Upper lobe of left lung (tissue), 6 donors: ENCODE measurements around the gene ADGRF1. TPM values are rescaled to one million over a fixed set of nuclear protein-coding genes. Genes with fewer than 3 reads are reported as not detected.

Experiments used
- ATAC-seq, 2 donors: fragments of 200-7000 bp; cut with Tn5 transposase; one replicate each; pipeline ENCODE4 v1.9.1; 2022; ENCODE audit warnings: mild to moderate bottlenecking in 2 of 2, moderate library complexity in 2 of 2; ENCODE audit not compliant: low FRiP score in 2 of 2
- DNase-seq, 2 donors: peaks; one replicate each; pipeline ENCODE4 v3.0.0-alpha.2; 2019 to 2020
- H3K27ac ChIP-seq, 4 donors: fragments of 200-600 bp; sonication (generic); one replicate each; pipeline ENCODE4 v1.5.1; 2016 to 2019
- H3K27me3 ChIP-seq, 4 donors: fragments of 200-600 bp; sonication (generic); one replicate each; pipeline ENCODE4 v1.5.1; 2017 to 2019
- H3K36me3 ChIP-seq, 4 donors: fragments of 200-600 bp; sonication (generic); one replicate each; pipeline ENCODE4 v1.5.1; 2016 to 2019
- H3K4me1 ChIP-seq, 4 donors: fragments of 200-600 bp; sonication (generic); one replicate each; pipeline ENCODE4 v1.5.1; 2018 to 2019
- H3K4me3 ChIP-seq, 4 donors: fragments of 200-600 bp; sonication (generic); one replicate each; pipeline ENCODE4 v1.5.1; 2017 to 2019; ENCODE audit warnings: mild to moderate bottlenecking in 2 of 4, moderate library complexity in 1 of 4
- H3K9me3 ChIP-seq, 4 donors: fragments of 200-600 bp; sonication (generic); one replicate each; pipeline ENCODE4 v1.5.1; 2018 to 2019
- EP300 ChIP-seq, 4 donors: sonication (generic); formaldehyde crosslinking; IDR thresholded peaks; one replicate each; pipeline ENCODE4 v1.5.1; 2017; ENCODE audit warnings: antibody characterized with exemption in 4 of 4, control low read depth in 2 of 4
- POLR2A ChIP-seq, 4 donors: fragments of 450-650 bp; IDR thresholded peaks; one replicate each; pipeline ENCODE4 v1.5.1; 2016 to 2017; ENCODE audit warnings: antibody characterized with exemption in 4 of 4, mild to moderate bottlenecking in 2 of 4
- POLR2AphosphoS5 ChIP-seq, 2 donors: sonication (generic); formaldehyde crosslinking; IDR thresholded peaks; one replicate each; pipeline ENCODE4 v1.5.1; 2017; ENCODE audit warnings: antibody characterized with exemption in 2 of 2
- WGBS, 2 donors: methylation state at CpG; one replicate each; pipeline ENCODE4 v1.1.5; 2017 to 2018; 5-methylcytosine and 5-hydroxymethylcytosine counted together
- total RNA-seq, 6 donors: library from RNA; depleted of rRNA in 4 of 6; stranded (reverse); fragments of >200 nt in 4 of 6; gene quantifications; one replicate each; pipeline versions ENCODE4 v1.1.0 to v1.2.1, GENCODE V29; 2016 to 2021
- TF ChIP-seq, protein P1 (sequence below), 6 experiments: fragments of 450-650 bp in 4 of 6; fragments of 200-600 bp in 2 of 6; sonication (generic) in 2 of 6; IDR thresholded peaks; one replicate each; pipeline ENCODE4 v1.5.1; 2016 to 2019; ENCODE audit warnings: antibody characterized with exemption in 6 of 6
- donor health status: DM: no; HTN: no; CAD: no; lungs with moderate emphysema.
- donor health status: DM: no; HTN: yes; CAD: no; lungs with severe emphysema.

ADGRF1 gene
- total RNA-seq, 6 donors from 2014 or later, result 2.3 to 10.3 (median 7.5) TPM

DNA sequence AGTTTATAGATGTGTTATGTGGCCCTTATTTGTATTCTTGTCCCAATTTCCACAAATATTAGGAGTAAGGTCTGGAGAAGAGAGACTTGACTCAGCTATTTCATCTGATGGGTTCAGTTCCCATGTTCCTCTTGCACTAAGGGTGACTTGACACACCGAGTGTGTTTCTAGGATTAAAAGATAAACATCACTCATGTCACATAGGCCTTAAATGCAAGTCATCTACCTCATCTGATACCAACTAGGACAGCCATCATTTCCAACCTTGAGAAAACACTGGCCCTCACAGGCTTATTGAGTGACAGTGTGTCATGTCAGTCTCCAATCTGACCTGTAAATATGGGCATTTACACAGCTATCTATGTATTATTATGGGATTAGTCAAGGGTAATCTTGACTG is 67.3 kb downstream of the ADGRF1 start:
- Histone ChIP-seq H3K4me3 (no peak overlapping the region), H3K4me1 (peaks cover 0 to 4% (median 1%) of the 10 kb centered on the region in 4 donors), H3K9me3 (no peaks in the 10 kb centered on the region), H3K36me3 (no peaks in the 10 kb centered on the region), H3K27ac (no peak overlapping the region), H3K27me3 (no peaks in the 10 kb centered on the region)
- WGBS, 2 donors, result 86 to 94% methylated on average over 1 of the region's 1 CpG
- ATAC-seq (no peak), DNase-seq (no peak)
- TF ChIP-seq, protein P1, sequence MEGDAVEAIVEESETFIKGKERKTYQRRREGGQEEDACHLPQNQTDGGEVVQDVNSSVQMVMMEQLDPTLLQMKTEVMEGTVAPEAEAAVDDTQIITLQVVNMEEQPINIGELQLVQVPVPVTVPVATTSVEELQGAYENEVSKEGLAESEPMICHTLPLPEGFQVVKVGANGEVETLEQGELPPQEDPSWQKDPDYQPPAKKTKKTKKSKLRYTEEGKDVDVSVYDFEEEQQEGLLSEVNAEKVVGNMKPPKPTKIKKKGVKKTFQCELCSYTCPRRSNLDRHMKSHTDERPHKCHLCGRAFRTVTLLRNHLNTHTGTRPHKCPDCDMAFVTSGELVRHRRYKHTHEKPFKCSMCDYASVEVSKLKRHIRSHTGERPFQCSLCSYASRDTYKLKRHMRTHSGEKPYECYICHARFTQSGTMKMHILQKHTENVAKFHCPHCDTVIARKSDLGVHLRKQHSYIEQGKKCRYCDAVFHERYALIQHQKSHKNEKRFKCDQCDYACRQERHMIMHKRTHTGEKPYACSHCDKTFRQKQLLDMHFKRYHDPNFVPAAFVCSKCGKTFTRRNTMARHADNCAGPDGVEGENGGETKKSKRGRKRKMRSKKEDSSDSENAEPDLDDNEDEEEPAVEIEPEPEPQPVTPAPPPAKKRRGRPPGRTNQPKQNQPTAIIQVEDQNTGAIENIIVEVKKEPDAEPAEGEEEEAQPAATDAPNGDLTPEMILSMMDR (IDR thresholded peaks at IDR 0.05), result no peak
- TF ChIP-seq EP300 (IDR thresholded peaks at IDR 0.05) (no peak), POLR2A (IDR thresholded peaks at IDR 0.05) (no peak), POLR2AphosphoS5 (IDR thresholded peaks at IDR 0.05) (no peak)

GRCh38 chr6:46973029-46973428 is 69.1 kb downstream of the ADGRF1 start:
- no peaks in the 10 kb centered on the region for H3K27me3 ChIP-seq
- no peak for DNase-seq
- no peaks in the 10 kb centered on the region for H3K36me3 ChIP-seq
- no peak overlapping the region for H3K4me3 ChIP-seq
- TF ChIP-seq EP300 (IDR thresholded peaks at IDR 0.05) (no peak), POLR2A (IDR thresholded peaks at IDR 0.05) (no peak), POLR2AphosphoS5 (IDR thresholded peaks at IDR 0.05) (no peak)
- TF ChIP-seq, protein P1 (IDR thresholded peaks at IDR 0.05), result no peak
- no peaks in the 10 kb centered on the region for H3K9me3 ChIP-seq
- 39 to 46% methylated on average over 2 of the region's 2 CpGs for WGBS, 2 donors
- no peak overlapping the region for H3K27ac ChIP-seq
- ATAC-seq, result no peak
- peaks cover 0 to 10% (median 1%) of the 10 kb centered on the region in 4 donors for H3K4me1 ChIP-seq

DNA sequence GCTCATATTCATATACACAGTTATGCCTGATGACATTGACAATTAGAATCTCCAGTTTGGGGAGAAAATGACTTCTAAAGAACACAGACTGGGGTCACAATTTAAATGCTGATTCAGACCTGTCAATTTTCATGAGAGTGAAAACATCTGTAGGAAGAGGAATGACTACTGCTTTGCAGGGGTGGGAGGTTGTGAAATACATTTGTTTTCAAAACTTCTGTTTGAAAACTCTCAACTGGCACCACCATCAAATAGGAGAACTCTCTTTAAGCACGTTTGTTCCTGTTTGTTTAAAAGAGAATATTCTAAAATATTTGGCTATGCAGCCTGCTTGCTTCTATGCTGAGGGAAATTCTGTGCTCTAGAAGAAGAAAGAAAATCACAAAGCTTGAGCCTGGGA is 69.6 kb downstream of the ADGRF1 start:
- H3K4me3 ChIP-seq, result no peak overlapping the region
- no peak for DNase-seq
- WGBS, 2 donors, result 10 to 18% methylated on average over 1 of the region's 1 CpG
- TF ChIP-seq EP300 (IDR thresholded peaks at IDR 0.05) (no peak), POLR2AphosphoS5 (IDR thresholded peaks at IDR 0.05) (no peak), POLR2A (IDR thresholded peaks at IDR 0.05) (no peak)
- TF ChIP-seq, protein P1 (IDR thresholded peaks at IDR 0.05), result no peak
- no peak overlapping the region for H3K27ac ChIP-seq
- H3K27me3 ChIP-seq, result no peaks in the 10 kb centered on the region
- no peaks in the 10 kb centered on the region for H3K36me3 ChIP-seq
- H3K9me3 ChIP-seq, result no peaks in the 10 kb centered on the region
- ATAC-seq, result no peak
- peaks cover 0 to 10% (median 1%) of the 10 kb centered on the region in 4 donors for H3K4me1 ChIP-seq

- Histone ChIP-seq H3K27me3 (no peaks in the 10 kb centered on the region), H3K27ac (no peak overlapping the region), H3K4me3 (no peak overlapping the region), H3K4me1 (peaks cover 0 to 18% (median 4%) of the 10 kb centered on the region in 4 donors), H3K9me3 (no peaks in the 10 kb centered on the region), H3K36me3 (no peaks in the 10 kb centered on the region)
- no peak for DNase-seq
- WGBS, 2 donors, result 43 to 54% methylated on average over 1 of the region's 1 CpG
- no peak for TF ChIP-seq EP300 (IDR thresholded peaks at IDR 0.05)
- no peak for ATAC-seq
Observed at GRCh38 chr6:46969206-46969605, 72.9 kb downstream of the ADGRF1 start.

- H3K4me3 ChIP-seq, result no peak overlapping the region
- H3K4me1 ChIP-seq, result peaks cover 0 to 18% (median 2%) of the 10 kb centered on the region in 4 donors
- H3K36me3 ChIP-seq, result no peaks in the 10 kb centered on the region
- ATAC-seq (no peak), DNase-seq (no peak)
- no peak overlapping the region for H3K27ac ChIP-seq
- TF ChIP-seq, protein P1 (IDR thresholded peaks at IDR 0.05), result no peak
- TF ChIP-seq EP300 (IDR thresholded peaks at IDR 0.05), result no peak
- no peaks in the 10 kb centered on the region for H3K27me3 ChIP-seq
- no peaks in the 10 kb centered on the region for H3K9me3 ChIP-seq
Observed at GRCh38 chr6:46967826-46968349, 74.2 kb downstream of the ADGRF1 start.
